Spleen (tissue), 11 donors: ENCODE data around the gene SNX13. TPM values are rescaled to one million over a fixed set of nuclear protein-coding genes. Genes with fewer than 3 reads are reported as not detected.

Source experiments
- DNase-seq: peaks from one replicate; pipeline ENCODE4 v3.0.0-alpha.2; 2020
- H3K27ac ChIP-seq, 8 donors: fragments of 200-600 bp; sonication (generic) in 7 of 8; 1 replicate in 4 of 8; 2 replicates in 4 of 8; pipeline versions ENCODE4 v1.5.0 to v1.8.0; 2016 to 2021; ENCODE audit warnings: inconsistent platforms in 4 of 8, mild to moderate bottlenecking in 4 of 8, moderate library complexity in 1 of 8
- H3K27me3 ChIP-seq, 7 donors: fragments of 200-600 bp; sonication (generic) in 6 of 7; replicated peaks in 1 of 7; 1 replicate in 4 of 7; 2 replicates in 3 of 7; pipeline versions ENCODE4 v1.5.0 to v1.8.0; 2016 to 2021; ENCODE audit warnings: inconsistent platforms in 3 of 7, mild to moderate bottlenecking in 1 of 7
- H3K36me3 ChIP-seq, 6 donors: fragments of 200-600 bp; sonication (generic) in 5 of 6; 1 replicate in 4 of 6; 2 replicates in 2 of 6; pipeline versions ENCODE4 v1.5.0 to v1.8.0; 2016 to 2021; ENCODE audit warnings: inconsistent platforms in 2 of 6
- H3K4me1 ChIP-seq, 6 donors: fragments of 200-600 bp; sonication (generic) in 5 of 6; 1 replicate in 3 of 6; 2 replicates in 3 of 6; pipeline versions ENCODE4 v1.5.0 to v1.8.0; 2016 to 2021; ENCODE audit warnings: inconsistent platforms in 3 of 6
- H3K4me3 ChIP-seq, 8 donors: fragments of 200-600 bp; sonication (generic) in 7 of 8; 1 replicate in 4 of 8; 2 replicates in 4 of 8; pipeline versions ENCODE4 v1.5.0 to v1.8.0; 2016 to 2021; ENCODE audit warnings: inconsistent platforms in 4 of 8, mild to moderate bottlenecking in 4 of 8, moderate library complexity in 2 of 8
- H3K9me3 ChIP-seq, 8 donors: fragments of 200-600 bp; sonication (generic) in 7 of 8; 1 replicate in 4 of 8; 2 replicates in 4 of 8; pipeline versions ENCODE4 v1.5.0 to v1.8.0; 2016 to 2021; ENCODE audit warnings: inconsistent platforms in 4 of 8
- CTCF ChIP-seq, 11 experiments: fragments of 200-600 bp in 7 of 11; fragments of 450-650 bp in 4 of 11; sonication (generic) in 4 of 11; IDR thresholded peaks in 8 of 11; conservative IDR thresholded peaks in 3 of 11; 1 replicate in 7 of 11; 2 replicates in 4 of 11; pipeline versions ENCODE4 v1.4.0 to v1.8.0; 2016 to 2021; ENCODE audit warnings: antibody characterized with exemption in 11 of 11, inconsistent platforms in 4 of 11, mild to moderate bottlenecking in 1 of 11
- POLR2A ChIP-seq, 3 donors: fragments of 450-650 bp; IDR thresholded peaks; one replicate each; pipeline ENCODE4 v1.5.1; 2017; ENCODE audit warnings: antibody characterized with exemption in 3 of 3, mild to moderate bottlenecking in 1 of 3
- POLR2AphosphoS5 ChIP-seq, 3 donors: sonication (generic); formaldehyde crosslinking; IDR thresholded peaks; one replicate each; pipeline ENCODE4 v1.5.1; 2017; ENCODE audit warnings: antibody characterized with exemption in 3 of 3
- WGBS, 5 donors: extraction: QIAGEN DNeasy Blood & Tissue Kit in 3 of 5; methylation state at CpG; one replicate each; pipeline versions ENCODE4 v1.1.5 to v1.1.7; 2013 to 2018; 5-methylcytosine and 5-hydroxymethylcytosine counted together
- intact Hi-C: fragments of 100-400 bp; cut with DNase I; formaldehyde crosslinking; loops from one replicate; pipeline ENCODE4 v1.15.0; 2023; ENCODE audit warnings: low total_unique reads
- polyA plus RNA-seq, 3 donors: library from polyadenylated mRNA; stranded (reverse); fragments of 200-250 nt; gene quantifications; one replicate each; pipeline ENCODE4 v1.2.1, GENCODE V29; 2013
- total RNA-seq, 7 donors: library from RNA; depleted of rRNA in 3 of 7; stranded (reverse); fragments of >200 nt in 3 of 7; fragmentation: NEBNext Ultra II Directional in 4 of 7; extraction: Animal tissue kit (Norgen Biotek cat#: 25700) in 4 of 7; gene quantifications; one replicate each; pipeline versions ENCODE4 v1.1.0 to v1.2.1, GENCODE V29; 2016 to 2021
- donor health status: healthy with polysubstance abuse.
- donor health status: DM: no; HTN: no; CAD: no; lungs with moderate emphysema.
- donor health status: DM: no; HTN: no; CAD: no.
- donor health status: Bipolar disorder and iron deficiency.
- donor health status: healthy.
- donor health status: DM: no; HTN: no; CAD: no.
- donor health status: DM: yes; HTN: yes; CAD: no.

The SNX13 gene
- total and polyA plus RNA-seq, 10 donors = 5.7 to 79.8 (median 55.8) TPM

GRCh38 chr7:17976952-17977351 is 36.7 kb upstream of the SNX13 start:
- DNase-seq = no peak
- TF ChIP-seq CTCF (IDR thresholded peaks at IDR 0.05 in 8 of 11, conservative IDR thresholded peaks at IDR 0.05 in 3 of 11) (no peak), POLR2AphosphoS5 (IDR thresholded peaks at IDR 0.05) (no peak)
- Histone ChIP-seq H3K4me3 (no peak overlapping the region), H3K9me3 (peaks cover 0 to 5% (median 0%) of the 10 kb centered on the region in 8 donors), H3K27ac (no peak overlapping the region), H3K4me1 (no peaks in the 10 kb centered on the region), H3K27me3 (no peaks in the 10 kb centered on the region), H3K36me3 (no peaks in the 10 kb centered on the region)
- 42 to 50% (median 47%) methylated on average over 2 of the region's 2 CpGs for WGBS, 5 donors
- intact Hi-C loops = no loop called here

- Histone ChIP-seq H3K4me1 (no peaks in the 10 kb centered on the region), H3K27ac (no peak overlapping the region), H3K4me3 (no peak overlapping the region), H3K36me3 (no peaks in the 10 kb centered on the region), H3K9me3 (no peaks in the 10 kb centered on the region), H3K27me3 (no peaks in the 10 kb centered on the region)
- TF ChIP-seq POLR2AphosphoS5 (IDR thresholded peaks at IDR 0.05) (no peak), CTCF (IDR thresholded peaks at IDR 0.05 in 8 of 11, conservative IDR thresholded peaks at IDR 0.05 in 3 of 11) (no peak), POLR2A (IDR thresholded peaks at IDR 0.05) (no peak)
- DNase-seq = no peak
- WGBS, 5 donors = 66 to 82% (median 74%) methylated on average over 2 of the region's 2 CpGs
- intact Hi-C loops = no loop called here
Measured at GRCh38 chr7:17971411-17971810, 31.1 kb upstream of the SNX13 start.

GRCh38 chr7:17968791-17969715 is 28.8 kb upstream of the SNX13 start:
- Histone ChIP-seq H3K27ac (no peak overlapping the region), H3K4me1 (no peaks in the 10 kb centered on the region), H3K27me3 (no peaks in the 10 kb centered on the region), H3K9me3 (no peaks in the 10 kb centered on the region), H3K36me3 (no peaks in the 10 kb centered on the region), H3K4me3 (no peak overlapping the region)
- intact Hi-C loops = no loop called here
- TF ChIP-seq POLR2AphosphoS5 (IDR thresholded peaks at IDR 0.05) (no peak), POLR2A (IDR thresholded peaks at IDR 0.05) (no peak), CTCF (IDR thresholded peaks at IDR 0.05 in 8 of 11, conservative IDR thresholded peaks at IDR 0.05 in 3 of 11) (no peak)
- WGBS, 5 donors = 72 to 80% (median 74%) methylated on average over 5 of the region's 5 CpGs
- no peak for DNase-seq

GRCh38 chr7:17966706-17967105 is 26.4 kb upstream of the SNX13 start:
- TF ChIP-seq POLR2AphosphoS5 (IDR thresholded peaks at IDR 0.05) (no peak), POLR2A (IDR thresholded peaks at IDR 0.05) (no peak), CTCF (IDR thresholded peaks at IDR 0.05 in 8 of 11, conservative IDR thresholded peaks at IDR 0.05 in 3 of 11) (no peak)
- 83 to 89% (median 88%) methylated on average over 3 of the region's 3 CpGs for WGBS, 5 donors
- H3K36me3 ChIP-seq = no peaks in the 10 kb centered on the region
- no peak overlapping the region for H3K4me3 ChIP-seq
- no peaks in the 10 kb centered on the region for H3K4me1 ChIP-seq
- H3K27me3 ChIP-seq = no peaks in the 10 kb centered on the region
- no peak for DNase-seq
- intact Hi-C loops = no loop called here
- H3K9me3 ChIP-seq = no peaks in the 10 kb centered on the region
- H3K27ac ChIP-seq = no peak overlapping the region
